Adrenal gland (tissue), 5 donors: ENCODE measurements around the gene IL12RB2.

Experiments used
- POLR2A ChIP-seq, 2 donors: fragments of 450-650 bp; IDR thresholded peaks; one replicate each; pipeline ENCODE4 v1.6.1; 2017; ENCODE audit warnings: antibody characterized with exemption in 2 of 2, mild to moderate bottlenecking in 2 of 2, moderate library complexity in 1 of 2
- TF ChIP-seq, protein P1 (sequence below), 6 experiments: fragments of 450-650 bp in 4 of 6; fragments of 200-600 bp in 2 of 6; sonication (generic) in 1 of 6; IDR thresholded peaks; 1 replicate in 5 of 6; 2 replicates in 1 of 6; pipeline versions ENCODE4 v1.5.1 to v1.8.0; 2016 to 2021; ENCODE audit warnings: antibody characterized with exemption in 6 of 6, mild to moderate bottlenecking in 2 of 6, moderate library complexity in 1 of 6
- donor health status: DM: no; HTN: no; CAD: no.

DNA sequence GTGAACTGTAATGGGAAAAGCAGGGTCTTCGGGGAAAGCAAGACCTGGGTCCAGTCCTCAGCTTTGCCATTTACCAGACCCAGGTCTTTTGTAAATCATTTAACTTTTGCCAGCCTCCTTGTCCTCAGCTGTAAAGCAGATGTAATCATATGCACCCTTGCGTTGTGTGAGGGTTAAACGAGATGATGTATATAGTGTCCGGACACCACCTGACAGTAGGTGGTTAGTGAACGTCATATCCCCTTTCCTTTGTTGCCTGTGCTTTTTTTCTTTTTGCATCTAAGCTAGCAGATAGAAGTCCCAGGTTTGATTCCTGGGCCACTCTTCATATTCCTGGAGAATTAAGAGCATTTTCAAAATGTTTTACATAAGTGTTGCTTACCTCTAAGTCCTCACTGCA lies 28.5 kb downstream of the IL12RB2 start:
- TF ChIP-seq, protein P1, sequence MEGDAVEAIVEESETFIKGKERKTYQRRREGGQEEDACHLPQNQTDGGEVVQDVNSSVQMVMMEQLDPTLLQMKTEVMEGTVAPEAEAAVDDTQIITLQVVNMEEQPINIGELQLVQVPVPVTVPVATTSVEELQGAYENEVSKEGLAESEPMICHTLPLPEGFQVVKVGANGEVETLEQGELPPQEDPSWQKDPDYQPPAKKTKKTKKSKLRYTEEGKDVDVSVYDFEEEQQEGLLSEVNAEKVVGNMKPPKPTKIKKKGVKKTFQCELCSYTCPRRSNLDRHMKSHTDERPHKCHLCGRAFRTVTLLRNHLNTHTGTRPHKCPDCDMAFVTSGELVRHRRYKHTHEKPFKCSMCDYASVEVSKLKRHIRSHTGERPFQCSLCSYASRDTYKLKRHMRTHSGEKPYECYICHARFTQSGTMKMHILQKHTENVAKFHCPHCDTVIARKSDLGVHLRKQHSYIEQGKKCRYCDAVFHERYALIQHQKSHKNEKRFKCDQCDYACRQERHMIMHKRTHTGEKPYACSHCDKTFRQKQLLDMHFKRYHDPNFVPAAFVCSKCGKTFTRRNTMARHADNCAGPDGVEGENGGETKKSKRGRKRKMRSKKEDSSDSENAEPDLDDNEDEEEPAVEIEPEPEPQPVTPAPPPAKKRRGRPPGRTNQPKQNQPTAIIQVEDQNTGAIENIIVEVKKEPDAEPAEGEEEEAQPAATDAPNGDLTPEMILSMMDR (IDR thresholded peaks at IDR 0.05) = no peak
- no peak for TF ChIP-seq POLR2A (IDR thresholded peaks at IDR 0.05)
